ENCODE data around the gene EFCAB6.

GRCh38 chr22:43860831-43861230 is 48.7 kb upstream of the EFCAB6 start:
- no peak for TF ChIP-seq REST (IDR thresholded peaks at IDR 0.05; ENCODE audit: insufficient read depth in 1 of 2, low read depth in 2 of 2, low read length in 1 of 2)
- TF ChIP-seq, protein P1, sequence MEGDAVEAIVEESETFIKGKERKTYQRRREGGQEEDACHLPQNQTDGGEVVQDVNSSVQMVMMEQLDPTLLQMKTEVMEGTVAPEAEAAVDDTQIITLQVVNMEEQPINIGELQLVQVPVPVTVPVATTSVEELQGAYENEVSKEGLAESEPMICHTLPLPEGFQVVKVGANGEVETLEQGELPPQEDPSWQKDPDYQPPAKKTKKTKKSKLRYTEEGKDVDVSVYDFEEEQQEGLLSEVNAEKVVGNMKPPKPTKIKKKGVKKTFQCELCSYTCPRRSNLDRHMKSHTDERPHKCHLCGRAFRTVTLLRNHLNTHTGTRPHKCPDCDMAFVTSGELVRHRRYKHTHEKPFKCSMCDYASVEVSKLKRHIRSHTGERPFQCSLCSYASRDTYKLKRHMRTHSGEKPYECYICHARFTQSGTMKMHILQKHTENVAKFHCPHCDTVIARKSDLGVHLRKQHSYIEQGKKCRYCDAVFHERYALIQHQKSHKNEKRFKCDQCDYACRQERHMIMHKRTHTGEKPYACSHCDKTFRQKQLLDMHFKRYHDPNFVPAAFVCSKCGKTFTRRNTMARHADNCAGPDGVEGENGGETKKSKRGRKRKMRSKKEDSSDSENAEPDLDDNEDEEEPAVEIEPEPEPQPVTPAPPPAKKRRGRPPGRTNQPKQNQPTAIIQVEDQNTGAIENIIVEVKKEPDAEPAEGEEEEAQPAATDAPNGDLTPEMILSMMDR (IDR thresholded peaks at IDR 0.05): no peak
- TF ChIP-seq POLR2AphosphoS5 (IDR thresholded peaks at IDR 0.05; ENCODE audit: low read depth, low read length): no peak
